ENCODE measurements around the gene NUP62. TPM values are rescaled to one million over a fixed set of nuclear protein-coding genes. Genes with fewer than 3 reads are reported as not detected.

The NUP62 gene
- polyA plus RNA-seq, 1 donor (not counting 4 experiments of a cell fraction or from before 2014, with no cell fraction given) = 12.9 TPM

GRCh38 chr19:49918089-49918488 is 11.2 kb downstream of the NUP62 start:
- Histone ChIP-seq H3K27me3 (ENCODE audit: control insufficient read depth, extremely low read depth, insufficient read depth, low read length) (no peaks in the 10 kb centered on the region), H3K9me1 (ENCODE audit: control insufficient read depth, extremely low read depth, insufficient read depth, low read length) (no peaks in the 10 kb centered on the region), H4K20me1 (ENCODE audit: control insufficient read depth, extremely low read depth, insufficient read depth, low read length) (peaks cover 9% of the 10 kb centered on the region), H3K36me3 (ENCODE audit: control insufficient read depth in 2 of 2, extremely low read depth in 1 of 2, insufficient read depth in 2 of 2, low read length in 2 of 2) (peaks cover 24 to 42% of the 10 kb centered on the region in 2 experiments), H3K27ac (ENCODE audit: control insufficient read depth, insufficient read depth, low read length) (no peak overlapping the region), H3K79me2 (ENCODE audit: control insufficient read depth, insufficient read depth, low read length) (peaks cover 70% of the 10 kb centered on the region), H3K9ac (ENCODE audit: control insufficient read depth, extremely low read depth, insufficient read depth, low read length) (no peak overlapping the region), H3K4me1 (ENCODE audit: control insufficient read depth, extremely low read depth, insufficient read depth, low read length) (no peaks in the 10 kb centered on the region), H3K4me2 (ENCODE audit: control insufficient read depth, extremely low read depth, insufficient read depth, low read depth, low read length) (no peak overlapping the region), H3K4me3 (ENCODE audit: control insufficient read depth in 2 of 3, extremely low read depth in 1 of 3, insufficient read depth in 2 of 3, low read depth in 1 of 3, low read length in 3 of 3) (no peak overlapping the region), H3K9me3 (ENCODE audit: control insufficient read depth, low read depth, low read length) (no peaks in the 10 kb centered on the region), H2AFZ (ENCODE audit: control insufficient read depth, low read length) (no peak overlapping the region)
- TF ChIP-seq CTCF (optimal IDR thresholded peaks at IDR 0.05 in 1 of 3, IDR thresholded peaks at IDR 0.05 in 1 of 3, conservative IDR thresholded peaks at IDR 0.05 in 1 of 3; ENCODE audit: extremely low read depth in 1 of 3, insufficient read depth in 2 of 3, low read length in 3 of 3) (no peak), EZH2 (IDR thresholded peaks at IDR 0.05; ENCODE audit: low read length) (no peak)
- FAIRE-seq = no peak
- dilution Hi-C loops (cut with MboI; ENCODE audit: extremely low pct_ligation_motif_present, low sequenced_read_pairs) = no loop called here
- no peak for DNase-seq (ENCODE audit: low read depth, low spot score)

- no peak overlapping the region for H3K4me3 ChIP-seq (ENCODE audit: control insufficient read depth in 2 of 3, extremely low read depth in 1 of 3, insufficient read depth in 2 of 3, low read depth in 1 of 3, low read length in 3 of 3)
- H3K27ac ChIP-seq (ENCODE audit: control insufficient read depth, insufficient read depth, low read length) = no peak overlapping the region
- H3K9ac ChIP-seq (ENCODE audit: control insufficient read depth, extremely low read depth, insufficient read depth, low read length) = no peak overlapping the region
- peaks cover 9% of the 10 kb centered on the region for H4K20me1 ChIP-seq (ENCODE audit: control insufficient read depth, extremely low read depth, insufficient read depth, low read length)
- no peaks in the 10 kb centered on the region for H3K27me3 ChIP-seq (ENCODE audit: control insufficient read depth, extremely low read depth, insufficient read depth, low read length)
- dilution Hi-C loops (cut with MboI; ENCODE audit: extremely low pct_ligation_motif_present, low sequenced_read_pairs) = no loop called here
- TF ChIP-seq CTCF (optimal IDR thresholded peaks at IDR 0.05 in 1 of 3, IDR thresholded peaks at IDR 0.05 in 1 of 3, conservative IDR thresholded peaks at IDR 0.05 in 1 of 3; ENCODE audit: extremely low read depth in 1 of 3, insufficient read depth in 2 of 3, low read length in 3 of 3) = peak in 2 of 3 experiments; percentile 30 to 31
- no peak for TF ChIP-seq EZH2 (IDR thresholded peaks at IDR 0.05; ENCODE audit: low read length)
- no peak for DNase-seq (ENCODE audit: low read depth, low spot score)
- H2AFZ ChIP-seq (ENCODE audit: control insufficient read depth, low read length) = no peak overlapping the region
- no peak overlapping the region for H3K4me2 ChIP-seq (ENCODE audit: control insufficient read depth, extremely low read depth, insufficient read depth, low read depth, low read length)
- H3K79me2 ChIP-seq (ENCODE audit: control insufficient read depth, insufficient read depth, low read length) = peaks cover 62% of the 10 kb centered on the region
- H3K4me1 ChIP-seq (ENCODE audit: control insufficient read depth, extremely low read depth, insufficient read depth, low read length) = no peaks in the 10 kb centered on the region
- no peak for FAIRE-seq
- H3K9me3 ChIP-seq (ENCODE audit: control insufficient read depth, low read depth, low read length) = no peaks in the 10 kb centered on the region
- no peaks in the 10 kb centered on the region for H3K9me1 ChIP-seq (ENCODE audit: control insufficient read depth, extremely low read depth, insufficient read depth, low read length)
- H3K36me3 ChIP-seq (ENCODE audit: control insufficient read depth in 2 of 2, extremely low read depth in 1 of 2, insufficient read depth in 2 of 2, low read length in 2 of 2) = peaks cover 24 to 42% of the 10 kb centered on the region in 2 experiments
Observed at GRCh38 chr19:49916839-49917733, 12.2 kb downstream of the NUP62 start.

Measured in keratinocyte (primary cell).